Cardiac septum (tissue), 1 donor: ENCODE data around the gene NT5C1A. TPM values are rescaled to one million over a fixed set of nuclear protein-coding genes. Genes with fewer than 3 reads are reported as not detected.

Experiments
- DNase-seq: peaks from one replicate; pipeline ENCODE4 v3.0.0-alpha.2; 2020; ENCODE audit warnings: low spot score
- intact Hi-C: fragments of 100-400 bp; cut with DNase I; formaldehyde crosslinking; loops from one replicate; pipeline ENCODE4 v1.14.0; 2022
- total RNA-seq: library from RNA; stranded (reverse); fragmentation: NEBNext Ultra II Directional; extraction: Animal tissue kit (Norgen Biotek cat#: 25700); gene quantifications from one replicate; pipeline ENCODE4 v1.2.1, GENCODE V29; 2021
- donor health status: DM: no; HTN: no; CAD: no.

NT5C1A gene
- total RNA-seq, 1 donor from 2014 or later = 25.0 TPM

DNA sequence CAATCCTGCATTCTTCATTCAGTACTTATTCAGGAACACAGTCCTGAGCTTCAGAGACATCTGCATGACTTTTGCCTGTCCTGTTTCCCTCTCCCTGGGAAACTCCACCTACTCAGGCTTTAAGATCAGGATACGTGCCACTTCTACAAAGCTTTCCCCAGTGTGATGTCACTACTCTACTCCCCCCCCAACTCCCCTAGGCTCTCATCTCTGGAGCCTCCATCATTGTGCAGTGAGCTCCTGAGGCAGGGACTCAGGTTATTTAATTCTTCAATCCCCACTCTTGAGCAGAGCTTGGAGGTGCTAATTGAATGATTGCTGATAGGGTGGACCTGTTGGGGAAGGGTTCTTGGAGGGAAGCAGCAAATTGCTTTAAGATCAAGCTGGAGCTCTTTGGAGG, 1.2 kb downstream of the NT5C1A start:
- DNase-seq = no peak
- intact Hi-C loops = no loop called here

DNA sequence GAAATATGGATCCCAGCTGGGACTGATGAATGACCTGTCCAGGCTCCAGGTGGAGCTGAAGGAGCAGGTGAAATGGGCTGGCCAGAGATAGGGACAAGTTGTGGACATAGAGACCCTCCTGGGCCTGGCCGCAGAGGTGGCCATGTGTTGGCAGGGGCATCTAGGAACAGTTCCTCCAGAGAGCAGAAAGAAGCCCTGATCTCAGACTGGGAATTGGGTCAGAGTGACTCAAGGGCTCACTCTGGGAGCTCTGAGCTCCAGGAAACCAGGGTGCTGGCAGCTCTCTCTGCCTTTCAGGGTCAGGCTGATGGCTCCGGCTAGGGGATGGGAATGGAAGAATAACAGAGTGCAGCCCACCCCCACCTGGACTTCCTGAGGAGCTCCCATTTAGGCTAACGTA, 3.0 kb downstream of the NT5C1A start:
- intact Hi-C loops = no loop called here
- DNase-seq = no peak

DNA sequence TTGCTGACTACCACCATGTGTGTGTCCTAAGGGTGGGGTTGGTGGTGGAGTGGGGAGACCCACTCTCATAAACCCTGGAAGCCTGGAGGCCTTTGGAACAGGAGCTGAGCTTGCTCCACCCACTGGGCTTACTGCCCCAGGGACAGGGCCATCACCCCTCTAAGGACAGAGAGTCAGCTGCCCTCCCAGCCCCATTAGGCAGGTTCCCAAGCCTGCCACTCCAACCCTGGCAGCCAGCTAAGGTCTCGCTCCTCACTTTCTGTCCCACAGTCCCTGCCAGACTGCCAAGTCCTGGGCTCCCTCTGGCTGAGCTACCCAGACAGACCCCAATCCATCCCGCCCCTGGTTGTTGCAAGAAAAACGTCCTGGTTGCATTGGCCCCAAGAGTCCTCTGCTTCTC, 3.8 kb downstream of the NT5C1A start:
- intact Hi-C loops = no loop called here
- no peak for DNase-seq

DNA sequence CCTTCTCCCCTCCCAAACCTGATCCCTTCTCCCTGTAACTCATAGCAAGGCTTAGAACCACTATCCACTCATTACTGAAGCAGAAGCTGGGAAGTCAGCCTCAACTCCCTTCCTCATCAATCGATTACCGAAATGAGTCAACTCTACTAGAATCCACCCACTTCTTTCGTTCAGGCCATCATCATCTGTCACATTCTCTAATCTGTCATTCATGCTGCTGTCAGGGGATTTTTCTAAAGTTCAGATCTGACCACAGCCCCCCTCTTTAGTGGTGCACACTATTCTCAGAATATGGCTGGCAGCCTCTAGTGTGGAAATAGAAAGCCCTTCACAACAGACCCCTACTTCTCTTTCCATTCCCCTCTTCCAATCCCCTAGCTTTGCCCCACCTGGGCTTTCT, 5.1 kb downstream of the NT5C1A start:
- no peak for DNase-seq
- intact Hi-C loops = no loop called here

DNA sequence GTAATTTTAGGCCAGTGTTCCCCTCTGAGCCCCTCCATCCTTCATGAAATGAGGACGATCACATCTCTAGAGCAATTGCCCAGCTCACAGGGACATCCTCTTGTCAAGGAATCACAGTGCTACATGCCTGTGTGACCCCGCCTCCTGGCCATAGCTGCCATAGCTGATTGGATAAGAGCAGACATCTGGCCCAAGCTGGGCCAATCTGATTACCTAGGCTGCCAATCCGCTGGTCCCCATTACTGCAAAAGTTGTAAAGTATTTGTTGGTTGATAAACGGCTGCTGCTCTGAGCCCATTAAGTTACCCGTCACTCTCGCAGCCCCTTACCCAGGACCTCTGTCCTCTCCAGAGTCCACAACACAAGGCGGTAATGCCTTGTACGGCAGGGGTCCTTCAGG, 8.3 kb downstream of the NT5C1A start:
- intact Hi-C loops = no loop called here
- no peak for DNase-seq

DNA sequence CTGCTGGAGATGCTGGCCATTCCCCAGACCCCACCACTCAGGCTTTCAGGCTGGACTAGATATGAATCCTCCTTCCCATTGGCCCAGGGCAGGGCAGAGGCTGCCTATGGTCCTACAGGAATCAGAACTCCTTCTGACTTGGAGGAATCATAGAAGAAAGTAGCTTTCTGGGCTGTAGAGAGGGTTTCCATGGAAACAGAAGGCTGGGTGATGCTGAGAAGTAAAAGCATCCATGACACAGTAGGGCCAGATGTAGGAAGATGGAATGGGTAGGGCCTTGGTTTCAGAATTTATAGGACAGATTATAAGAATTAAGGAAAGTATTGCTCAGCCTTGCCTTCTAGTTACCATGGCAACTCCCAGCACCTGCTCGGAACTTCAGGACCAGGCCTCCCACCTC, 9.0 kb downstream of the NT5C1A start:
- intact Hi-C loops = no loop called here
- DNase-seq = no peak

DNA sequence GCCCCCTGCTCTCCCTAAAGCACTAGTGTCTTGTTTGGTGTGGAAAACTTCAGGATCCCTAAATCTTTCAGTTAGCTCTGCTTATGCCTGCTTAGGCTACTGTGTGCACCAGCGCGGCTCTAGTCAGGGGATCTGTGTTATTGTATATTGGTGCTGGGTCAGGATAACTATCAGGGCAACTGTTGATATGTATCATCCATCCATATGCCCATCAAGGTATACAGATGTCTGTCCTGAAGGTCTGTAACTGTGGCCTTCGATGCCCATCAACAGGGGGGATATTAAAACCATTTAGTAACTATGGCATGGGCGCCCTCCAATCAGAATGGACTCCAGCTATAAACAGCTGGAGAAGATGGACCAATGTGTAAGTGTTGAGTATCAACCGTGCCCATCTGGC, 12.4 kb downstream of the NT5C1A start:
- intact Hi-C loops = loop anchor here (5.0 kb wide), 1 partner anchor 63 kb away; no protein-coding TSS in a partner anchor

DNA sequence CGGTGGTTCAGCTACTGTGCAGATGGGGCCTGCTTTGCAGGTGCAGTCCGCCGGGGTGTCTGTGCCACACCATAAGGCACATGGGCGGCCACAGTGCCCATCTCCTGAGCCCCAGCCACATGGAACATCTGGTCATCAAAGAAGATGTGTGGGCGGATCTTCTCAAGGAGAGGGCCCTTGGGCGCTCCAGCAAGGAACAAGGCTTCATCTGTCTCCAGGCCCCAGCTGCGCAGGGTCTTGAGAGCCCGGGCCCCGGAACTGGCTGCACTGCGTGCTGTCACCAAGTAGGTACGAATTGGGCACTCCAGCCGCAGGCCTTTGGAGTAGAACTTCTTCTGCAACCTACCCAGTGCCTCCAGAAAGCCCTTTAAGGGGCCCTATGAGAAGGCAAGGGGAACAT, 12.8 kb downstream of the NT5C1A start:
- intact Hi-C loops = loop anchor here (5.0 kb wide), 1 partner anchor 63 kb away; no protein-coding TSS in a partner anchor

More for the DNA sequence above, 12.4 kb downstream of the NT5C1A start:
- DNase-seq = no peak

DNA sequence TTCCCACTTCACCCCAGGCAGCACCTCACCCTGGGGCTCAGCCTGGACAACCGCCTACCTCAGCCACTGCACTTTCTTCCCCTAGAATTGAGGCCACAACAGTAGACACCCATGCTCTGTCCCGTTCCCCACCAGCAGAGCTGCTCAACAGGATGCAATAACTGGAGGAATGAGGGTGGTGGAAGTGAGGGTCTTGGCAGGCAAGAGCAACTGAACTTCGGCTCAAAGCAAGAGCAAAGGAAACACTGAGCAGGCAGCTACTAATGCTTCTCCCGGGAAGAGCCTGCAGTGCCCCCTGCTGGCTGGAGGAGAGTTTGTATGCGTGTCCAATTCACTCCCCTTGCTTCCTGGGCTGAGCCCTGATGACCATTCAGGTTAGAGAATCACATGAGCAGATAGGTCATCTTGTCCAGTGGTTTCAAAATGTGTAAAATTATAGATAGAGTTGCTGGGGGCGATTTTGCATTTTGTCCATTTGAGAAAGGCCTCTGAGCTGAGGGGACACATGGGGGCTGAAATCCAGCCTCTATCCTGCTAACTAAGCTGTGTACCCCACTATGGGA, 13.9 kb downstream of the NT5C1A start:
- intact Hi-C loops = loop anchor here (5.0 kb wide), 1 partner anchor 64 kb away; no protein-coding TSS in a partner anchor
- DNase-seq = no peak

More for the DNA sequence above, 12.8 kb downstream of the NT5C1A start:
- DNase-seq = no peak

DNA sequence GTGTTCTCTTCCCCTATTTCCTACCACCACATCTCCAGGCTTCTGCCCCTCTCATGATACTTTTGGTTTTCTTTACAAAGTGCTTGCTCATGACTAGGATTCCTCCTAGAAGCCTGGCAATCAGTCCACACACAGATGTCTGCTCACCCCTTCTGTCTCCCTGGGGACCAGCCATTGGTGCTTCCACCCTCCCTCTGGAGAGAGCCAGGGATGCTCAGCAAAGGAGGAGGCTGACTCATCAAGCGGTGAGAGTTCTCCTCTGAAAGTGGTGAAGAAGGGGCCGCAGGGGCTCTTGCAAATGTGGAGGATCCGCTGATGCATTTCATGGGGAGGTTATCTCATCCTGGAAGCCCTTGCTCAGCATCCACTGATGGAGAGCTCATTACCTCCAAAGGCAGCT, 14.5 kb downstream of the NT5C1A start:
- intact Hi-C loops = loop anchor here (5.0 kb wide), 1 partner anchor 65 kb away; no protein-coding TSS in a partner anchor
- no peak for DNase-seq

DNA sequence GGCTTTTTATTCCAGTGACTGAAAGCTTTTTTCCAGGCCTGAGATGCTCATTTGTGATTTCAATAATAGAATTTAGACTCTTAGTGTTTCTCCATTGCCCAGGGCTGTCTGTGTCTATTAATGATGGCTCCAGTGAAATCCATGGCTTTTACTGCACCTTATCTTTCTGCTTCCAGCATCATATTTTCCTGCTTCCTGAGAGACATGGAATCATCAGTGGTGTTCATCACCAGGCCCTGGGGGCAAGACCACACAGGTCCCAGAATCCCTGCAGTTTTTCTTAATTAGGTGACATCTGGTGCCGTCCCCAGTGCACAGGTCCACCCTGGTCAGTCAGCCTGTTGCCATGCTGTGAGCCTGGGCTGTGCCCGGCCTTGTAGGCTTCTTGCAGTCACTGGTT, 15.5 kb downstream of the NT5C1A start:
- intact Hi-C loops = loop anchor here (5.0 kb wide), 1 partner anchor 66 kb away; no protein-coding TSS in a partner anchor
- no peak for DNase-seq

DNA sequence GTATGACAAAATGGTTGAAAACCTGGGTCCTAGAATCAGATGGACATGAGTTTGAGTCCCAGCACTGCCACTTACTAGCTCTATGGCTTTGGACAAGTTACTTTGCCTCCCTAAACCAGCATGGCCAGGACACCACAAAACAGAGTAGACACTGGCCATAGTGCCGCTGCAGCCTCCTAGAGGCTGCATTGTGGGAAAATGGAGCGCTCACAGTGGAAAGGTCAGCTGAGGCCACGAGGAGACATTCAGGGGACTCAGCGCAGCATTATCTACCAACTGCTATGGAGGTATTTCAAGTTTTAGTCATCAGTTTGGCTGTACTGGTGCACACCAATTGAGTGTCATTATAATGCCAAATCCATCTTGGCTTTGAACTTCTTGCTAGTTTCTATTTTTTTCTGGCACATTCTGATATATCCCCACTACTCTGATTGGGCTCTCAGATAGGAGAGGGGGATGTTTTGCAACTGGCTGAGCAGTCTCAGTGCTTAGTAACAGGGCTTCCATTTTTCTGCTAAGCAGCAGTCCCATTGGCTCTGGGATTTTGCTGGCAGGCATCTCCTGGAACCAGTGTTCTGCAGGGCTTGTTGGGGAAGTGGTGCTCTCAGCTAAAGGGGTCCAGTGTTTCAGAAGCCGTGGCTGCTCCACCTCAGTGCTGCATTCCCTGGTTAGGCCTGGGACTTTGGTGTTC, 16.2 kb downstream of the NT5C1A start:
- intact Hi-C loops = loop anchor here (5.0 kb wide), 1 partner anchor 67 kb away; no protein-coding TSS in a partner anchor
- no peak for DNase-seq

DNA sequence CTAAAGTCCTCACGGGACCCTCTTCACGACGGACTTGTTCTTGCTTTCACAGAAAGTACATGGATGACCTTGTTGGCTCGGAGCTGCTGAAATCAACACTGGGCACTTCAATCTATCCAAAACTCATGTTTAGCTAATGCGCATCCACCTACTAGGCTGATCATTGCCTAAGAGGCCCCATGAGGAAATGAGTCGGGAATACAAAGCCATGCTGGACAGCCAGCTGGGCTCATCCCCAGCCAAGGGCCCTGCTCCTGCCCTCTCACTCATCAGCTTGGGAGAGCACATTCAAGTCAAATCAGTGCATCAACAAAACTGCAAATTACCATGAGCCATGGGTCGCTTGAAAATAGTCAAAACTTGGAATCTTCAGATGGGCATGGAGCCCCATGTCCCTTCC, 17.6 kb downstream of the NT5C1A start:
- DNase-seq = no peak
- intact Hi-C loops = no loop called here

DNA sequence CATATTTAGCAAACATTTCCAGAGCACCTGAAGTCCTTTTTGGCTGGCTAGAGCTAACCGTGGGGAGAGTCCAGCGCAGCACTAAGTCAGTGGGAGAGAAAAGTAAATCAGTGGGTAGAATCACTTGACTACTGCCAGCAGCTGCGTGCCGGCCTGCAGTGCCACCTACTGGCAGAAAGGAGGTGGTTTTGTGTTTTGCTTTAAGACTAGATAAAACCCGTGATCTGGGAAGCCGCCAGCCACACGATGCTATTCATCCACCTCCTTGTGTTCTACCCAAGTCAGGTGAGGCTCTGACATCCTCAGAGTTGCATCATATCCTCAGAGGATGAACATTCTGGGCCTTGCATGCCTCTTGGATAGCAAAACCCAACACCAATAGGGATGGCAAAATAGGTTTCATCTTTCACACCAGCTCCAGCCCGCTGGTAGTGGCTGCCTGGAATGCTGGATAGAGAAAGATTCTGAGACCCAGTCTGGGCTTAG, 18.3 kb downstream of the NT5C1A start:
- DNase-seq = peak; percentile 87
- intact Hi-C loops = loop anchor here (1.0 kb wide), 1 partner anchor 47 kb away; no protein-coding TSS in a partner anchor

DNA sequence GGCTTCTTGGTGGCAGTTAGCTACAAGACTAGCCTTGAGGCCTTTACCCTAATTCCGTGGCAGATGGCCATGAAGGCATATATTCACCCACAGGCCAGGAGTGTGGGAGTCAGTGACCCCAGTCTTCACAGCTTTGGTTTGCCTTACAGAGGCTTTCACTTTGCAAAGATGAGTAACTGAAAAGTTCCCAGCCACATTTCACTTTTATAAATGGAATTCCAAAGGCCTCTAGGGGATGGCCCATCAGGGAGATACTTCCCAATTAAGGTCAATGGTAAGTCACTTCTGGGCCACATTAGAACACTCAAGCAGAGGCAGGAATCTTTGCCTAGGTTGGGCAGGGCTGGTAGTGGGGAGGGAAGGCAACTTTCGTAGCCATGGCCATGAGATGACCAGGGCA, 19.4 kb downstream of the NT5C1A start:
- no peak for DNase-seq
- intact Hi-C loops = no loop called here

DNA sequence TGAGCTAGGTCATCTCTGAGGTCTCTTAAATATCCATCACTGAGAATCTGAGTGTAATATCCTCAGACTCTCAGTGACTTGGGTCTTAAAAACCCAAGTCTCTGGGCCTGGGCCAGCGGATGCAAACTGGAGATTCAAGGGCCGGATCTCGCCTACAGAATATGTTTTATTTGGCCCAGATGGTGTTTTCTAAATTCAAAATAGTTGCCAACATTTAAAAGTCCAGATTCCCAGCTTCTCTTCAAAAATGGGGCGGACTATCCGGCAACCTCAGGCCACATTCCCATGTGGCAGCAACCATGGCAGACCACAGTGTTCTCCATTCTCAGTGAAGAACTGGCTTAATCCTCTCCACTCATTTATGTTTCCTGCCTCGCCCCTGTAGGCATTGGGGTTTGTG, 19.8 kb downstream of the NT5C1A start:
- no peak for DNase-seq
- intact Hi-C loops = no loop called here

DNA sequence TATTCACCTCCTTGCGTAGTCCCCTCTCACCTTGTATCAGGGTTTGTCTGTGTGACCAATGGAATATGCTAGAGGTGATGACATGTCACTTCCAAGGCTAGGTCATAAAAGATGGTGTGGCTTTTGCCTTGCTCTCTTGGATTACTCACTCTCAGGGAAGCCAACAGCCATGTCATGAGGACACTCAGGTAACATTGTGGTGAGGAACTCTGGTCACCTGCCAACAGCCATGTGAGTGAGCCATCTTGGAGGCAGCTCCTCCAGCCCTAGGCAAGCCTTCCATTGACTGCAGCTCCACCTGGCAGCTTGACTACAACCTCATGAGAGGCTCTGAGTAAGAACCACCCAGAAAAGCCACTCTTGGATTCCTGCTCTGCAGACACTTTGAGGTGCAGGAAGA, 21.5 kb downstream of the NT5C1A start:
- DNase-seq = no peak
- intact Hi-C loops = no loop called here

DNA sequence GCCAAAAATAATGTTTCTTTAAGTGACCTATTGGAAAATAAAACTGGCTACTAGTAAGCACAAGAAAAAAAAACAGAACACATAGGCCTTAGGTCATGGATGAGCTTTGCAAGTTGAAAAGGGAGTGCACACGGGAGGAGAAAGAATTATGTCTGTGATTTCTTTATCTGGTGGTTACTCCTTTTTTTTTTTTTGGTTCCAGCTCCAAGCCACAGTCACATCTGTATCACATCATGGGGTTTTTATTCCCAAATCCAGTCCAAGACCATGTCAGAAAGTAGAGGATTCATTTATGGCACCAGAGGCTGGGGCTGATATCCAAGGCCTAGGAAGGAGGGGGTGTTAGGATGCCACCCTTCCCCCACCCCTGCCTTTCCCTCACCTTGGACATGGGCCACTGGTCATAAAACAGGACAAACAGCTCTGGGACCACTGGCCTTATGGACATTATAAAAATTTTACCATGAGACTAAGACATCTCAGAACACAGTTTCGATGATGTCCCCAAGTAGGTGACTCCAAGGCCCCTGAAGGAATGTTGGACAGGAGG, 22.2 kb downstream of the NT5C1A start:
- DNase-seq = no peak
- intact Hi-C loops = no loop called here

DNA sequence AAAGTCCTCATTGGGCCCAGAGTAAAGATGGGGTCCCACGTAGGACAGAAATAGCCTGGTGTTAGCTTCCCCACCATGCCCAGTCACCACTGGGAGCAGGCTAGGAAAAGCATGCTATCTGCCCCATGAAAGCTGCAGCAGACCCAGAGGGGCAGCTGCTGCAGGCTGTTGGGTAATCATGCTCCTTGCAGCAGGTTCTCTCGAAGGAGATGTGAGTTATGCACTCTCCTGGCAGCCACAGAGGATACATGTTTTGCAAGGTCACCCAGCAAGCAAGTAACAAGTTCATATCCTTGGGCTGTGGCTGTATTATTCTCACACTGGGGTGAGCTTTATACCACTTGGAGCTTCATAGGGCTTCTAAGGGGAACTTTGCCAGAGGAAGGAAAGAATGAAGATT, 23.4 kb downstream of the NT5C1A start:
- intact Hi-C loops = no loop called here
- no peak for DNase-seq

DNA sequence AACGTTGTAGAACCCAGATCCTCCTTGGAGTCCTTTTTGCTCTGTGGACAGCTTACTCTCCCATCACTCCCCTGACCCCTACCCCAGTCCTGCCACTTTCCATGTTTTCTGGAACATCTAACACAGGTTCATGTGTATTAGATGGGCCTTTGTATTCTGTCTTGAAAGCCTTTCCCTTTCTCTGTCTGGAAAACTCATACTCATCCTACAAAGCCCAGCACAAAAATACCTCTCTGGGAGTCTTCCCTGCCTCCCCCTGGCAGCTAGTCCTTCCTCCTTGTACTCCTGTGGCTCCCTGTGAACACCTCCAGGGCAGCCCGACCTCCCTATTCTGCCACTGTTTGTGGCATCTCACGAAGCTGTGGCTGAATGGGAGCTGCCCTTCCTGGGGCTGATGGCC, 24.7 kb downstream of the NT5C1A start:
- DNase-seq = no peak
- intact Hi-C loops = loop anchor here (2.0 kb wide), 1 partner anchor 22 kb away; no protein-coding TSS in a partner anchor
